ENCODE data around the gene TFAM.

DNA sequence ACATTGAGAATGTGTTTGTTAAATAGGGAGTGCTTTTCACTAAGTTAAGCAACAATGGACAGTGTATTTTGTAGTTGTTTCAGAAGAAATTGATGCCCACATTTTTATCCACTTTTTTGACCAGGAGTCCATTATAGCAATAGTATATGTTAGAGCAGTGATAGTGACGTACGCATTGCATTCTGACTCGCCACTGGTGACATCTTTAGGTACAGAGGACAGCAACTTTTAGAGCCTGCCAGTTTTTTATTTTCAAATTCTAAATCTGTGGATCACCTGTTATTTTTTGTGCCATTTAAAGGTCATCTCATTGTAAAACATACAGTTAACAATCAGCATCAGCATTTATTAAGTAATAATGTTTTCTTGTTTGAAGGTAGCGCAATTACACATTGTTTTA lies 49.0 kb upstream of the TFAM start:
- TF ChIP-seq, protein P1, sequence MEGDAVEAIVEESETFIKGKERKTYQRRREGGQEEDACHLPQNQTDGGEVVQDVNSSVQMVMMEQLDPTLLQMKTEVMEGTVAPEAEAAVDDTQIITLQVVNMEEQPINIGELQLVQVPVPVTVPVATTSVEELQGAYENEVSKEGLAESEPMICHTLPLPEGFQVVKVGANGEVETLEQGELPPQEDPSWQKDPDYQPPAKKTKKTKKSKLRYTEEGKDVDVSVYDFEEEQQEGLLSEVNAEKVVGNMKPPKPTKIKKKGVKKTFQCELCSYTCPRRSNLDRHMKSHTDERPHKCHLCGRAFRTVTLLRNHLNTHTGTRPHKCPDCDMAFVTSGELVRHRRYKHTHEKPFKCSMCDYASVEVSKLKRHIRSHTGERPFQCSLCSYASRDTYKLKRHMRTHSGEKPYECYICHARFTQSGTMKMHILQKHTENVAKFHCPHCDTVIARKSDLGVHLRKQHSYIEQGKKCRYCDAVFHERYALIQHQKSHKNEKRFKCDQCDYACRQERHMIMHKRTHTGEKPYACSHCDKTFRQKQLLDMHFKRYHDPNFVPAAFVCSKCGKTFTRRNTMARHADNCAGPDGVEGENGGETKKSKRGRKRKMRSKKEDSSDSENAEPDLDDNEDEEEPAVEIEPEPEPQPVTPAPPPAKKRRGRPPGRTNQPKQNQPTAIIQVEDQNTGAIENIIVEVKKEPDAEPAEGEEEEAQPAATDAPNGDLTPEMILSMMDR (IDR thresholded peaks at IDR 0.05; ENCODE audit: low read depth, low read length, missing input control), result no peak
- TF ChIP-seq GABPA (IDR thresholded peaks at IDR 0.05 in 1 of 2, conservative IDR thresholded peaks at IDR 0.05 in 1 of 2), result no peak
- TF ChIP-seq EGR1 (IDR thresholded peaks at IDR 0.05; ENCODE audit: low read depth in 2 of 2), result no peak
- TF ChIP-seq, protein P2, sequence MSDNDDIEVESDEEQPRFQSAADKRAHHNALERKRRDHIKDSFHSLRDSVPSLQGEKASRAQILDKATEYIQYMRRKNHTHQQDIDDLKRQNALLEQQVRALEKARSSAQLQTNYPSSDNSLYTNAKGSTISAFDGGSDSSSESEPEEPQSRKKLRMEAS (IDR thresholded peaks at IDR 0.05), result no peak
- no peak for TF ChIP-seq TAF1 (conservative IDR thresholded peaks at IDR 0.05)
- TF ChIP-seq SP1 (IDR thresholded peaks at IDR 0.05), result no peak
- TF ChIP-seq, protein P3, sequence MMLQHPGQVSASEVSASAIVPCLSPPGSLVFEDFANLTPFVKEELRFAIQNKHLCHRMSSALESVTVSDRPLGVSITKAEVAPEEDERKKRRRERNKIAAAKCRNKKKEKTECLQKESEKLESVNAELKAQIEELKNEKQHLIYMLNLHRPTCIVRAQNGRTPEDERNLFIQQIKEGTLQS (IDR thresholded peaks at IDR 0.05), result no peak
- no peak for TF ChIP-seq RAD21 (IDR thresholded peaks at IDR 0.05)
- no peak for TF ChIP-seq JUND (IDR thresholded peaks at IDR 0.05)
- no peak for TF ChIP-seq YY1 (IDR thresholded peaks at IDR 0.05)
- no peak for TF ChIP-seq RXRA (IDR thresholded peaks at IDR 0.05)
- TF ChIP-seq, protein P4, sequence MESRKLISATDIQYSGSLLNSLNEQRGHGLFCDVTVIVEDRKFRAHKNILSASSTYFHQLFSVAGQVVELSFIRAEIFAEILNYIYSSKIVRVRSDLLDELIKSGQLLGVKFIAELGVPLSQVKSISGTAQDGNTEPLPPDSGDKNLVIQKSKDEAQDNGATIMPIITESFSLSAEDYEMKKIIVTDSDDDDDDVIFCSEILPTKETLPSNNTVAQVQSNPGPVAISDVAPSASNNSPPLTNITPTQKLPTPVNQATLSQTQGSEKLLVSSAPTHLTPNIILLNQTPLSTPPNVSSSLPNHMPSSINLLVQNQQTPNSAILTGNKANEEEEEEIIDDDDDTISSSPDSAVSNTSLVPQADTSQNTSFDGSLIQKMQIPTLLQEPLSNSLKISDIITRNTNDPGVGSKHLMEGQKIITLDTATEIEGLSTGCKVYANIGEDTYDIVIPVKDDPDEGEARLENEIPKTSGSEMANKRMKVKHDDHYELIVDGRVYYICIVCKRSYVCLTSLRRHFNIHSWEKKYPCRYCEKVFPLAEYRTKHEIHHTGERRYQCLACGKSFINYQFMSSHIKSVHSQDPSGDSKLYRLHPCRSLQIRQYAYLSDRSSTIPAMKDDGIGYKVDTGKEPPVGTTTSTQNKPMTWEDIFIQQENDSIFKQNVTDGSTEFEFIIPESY (IDR thresholded peaks at IDR 0.05), result no peak

All from liver (tissue), 3 donors.